ENCODE results near the gene KCNF1. TPM values are rescaled to one million over a fixed set of nuclear protein-coding genes. Genes with fewer than 3 reads are reported as not detected.
A peak's percentile ranks its signal among the peaks of the same experiment; 100 is the strongest.

The KCNF1 gene
- total RNA-seq, 1 experiment from 2014 or later: 3.2 TPM

GRCh38 chr2:10883801-10884478, 27.8 kb upstream of the KCNF1 start:
- H3T11ph ChIP-seq (ENCODE audit: low read length): no peak overlapping the region
- H2BK12ac ChIP-seq (ENCODE audit: insufficient read length, low read depth, low read length): no peak overlapping the region
- TF ChIP-seq CTCF (conservative IDR thresholded peaks at IDR 0.05): no peak
- no peak overlapping the region for H2BK5ac ChIP-seq (ENCODE audit: insufficient read length, low read length)
- Mint-ChIP-seq H3K4me1 (peaks cover 36 to 42% of the 10 kb centered on the region in 2 experiments), H3K36me3 (ENCODE audit: insufficient read depth in 1 of 3, low read depth in 3 of 3) (no peaks in the 10 kb centered on the region; a peak in 1 of 7 replicates), H3K9me3 (peaks cover 0 to 3% of the 10 kb centered on the region in 2 experiments; a peak in 1 of 5 replicates), H3K4me3 (no peak overlapping the region; a peak in 1 of 5 replicates), H3K27me3 (ENCODE audit: low read depth) (no peaks in the 10 kb centered on the region; the same call in 1 of the 2 replicates), H3K27ac (peak overlapping the region in 2 of 3 experiments; percentile 28 to 48; a peak in 2 of 7 replicates)
- H3K9me3 ChIP-seq (ENCODE audit: control insufficient read depth, low read depth, low read length): no peaks in the 10 kb centered on the region
- H3K27ac ChIP-seq (ENCODE audit: insufficient read length, low read depth, low read length): no peak overlapping the region
- no peak overlapping the region for H2BK15ac ChIP-seq (ENCODE audit: low read depth, low read length)
- H3K23ac ChIP-seq (ENCODE audit: insufficient read length, low read depth, low read length): no peak overlapping the region
- H3K4me2 ChIP-seq (ENCODE audit: insufficient read depth, insufficient read length, low read length): peak overlapping the region; percentile 10
- H3K14ac ChIP-seq (ENCODE audit: insufficient read depth, low read length): no peak overlapping the region
- no peak overlapping the region for H2AK5ac ChIP-seq (ENCODE audit: insufficient read length, low read length)
- no peak overlapping the region for H3K18ac ChIP-seq (ENCODE audit: insufficient read length, low read depth, low read length)
- H4K5ac ChIP-seq (ENCODE audit: insufficient read length, low read depth, low read length): no peak overlapping the region
- peaks cover 3% of the 10 kb centered on the region for H4K20me1 ChIP-seq (ENCODE audit: control insufficient read depth, insufficient read depth, insufficient read length)
- no peaks in the 10 kb centered on the region for H3K79me1 ChIP-seq (ENCODE audit: insufficient read depth, low read depth, low read length, poor library complexity, severe bottlenecking)
- WGBS (ENCODE audit: extremely low coverage, insufficient read length, low lambda C conversion rate): no CpG with 5 or more reads among the region's 10 CpGs
- no peak overlapping the region for H3K4ac ChIP-seq (ENCODE audit: low read depth, low read length)
- DNase-seq: no peak
- no peak overlapping the region for H4K91ac ChIP-seq (ENCODE audit: insufficient read length, low read depth, low read length)
- peaks cover 13% of the 10 kb centered on the region; the same call in 1 of the 2 replicates for H3K4me1 ChIP-seq (ENCODE audit: insufficient read depth, low read length)
- H3K9ac ChIP-seq (ENCODE audit: extremely low read depth, insufficient read length, low read length): no peak overlapping the region
- no peaks in the 10 kb centered on the region for H3K79me2 ChIP-seq (ENCODE audit: insufficient read depth, low read length)
- H2AFZ ChIP-seq (ENCODE audit: low read length): no peak overlapping the region
- H4K8ac ChIP-seq (replicated peaks; ENCODE audit: insufficient read length, low read depth, low read length): no peak overlapping the region
- no peak overlapping the region for H2BK120ac ChIP-seq (ENCODE audit: low read depth, low read length, poor library complexity, severe bottlenecking)
- H3K23me2 ChIP-seq (ENCODE audit: insufficient read length, low read depth, low read length, poor library complexity, severe bottlenecking): no peaks in the 10 kb centered on the region
- no peak overlapping the region for H2BK20ac ChIP-seq (ENCODE audit: low read depth, low read length, poor library complexity, severe bottlenecking)
- no peak overlapping the region for H3K56ac ChIP-seq (ENCODE audit: insufficient read length, low read depth, low read length)
- H3K27me3 ChIP-seq (ENCODE audit: insufficient read depth, low read length): no peaks in the 10 kb centered on the region; the same call in 1 of the 2 replicates

All from H9 (cell line).